Karpas-422 (cell line): ENCODE data around the gene CFH. TPM values are rescaled to one million over a fixed set of nuclear protein-coding genes. Genes with fewer than 3 reads are reported as not detected.
A peak's percentile ranks its signal among the peaks of the same experiment; 100 is the strongest.
"Not testable (repeated sequence)": the region's sequence is repeated elsewhere in the genome, so short reads cannot be mapped to it uniquely, and the experiment has no call there.

Experiments used
- DNase-seq: peaks from one replicate; pipeline ENCODE4 v3.0.0-alpha.2; 2015
- H2AFZ ChIP-seq: fragments of 200-600 bp; sonication (generic); 2 replicates; pipeline ENCODE4 v1.6.1; 2014; ENCODE audit warnings: antibody characterized with exemption, low read length, mixed read lengths
- H3K27ac ChIP-seq: fragments of 200-600 bp; sonication (generic); 2 replicates; pipeline ENCODE4 v1.5.1; 2014; ENCODE audit warnings: mild to moderate bottlenecking, low read length, moderate library complexity
- H3K27me3 ChIP-seq: fragments of 200-600 bp; sonication (generic); 2 replicates; pipeline ENCODE4 v1.6.1; 2014; ENCODE audit warnings: low read length, mixed read lengths
- H3K36me3 ChIP-seq: fragments of 200-600 bp; sonication (generic); 2 replicates; pipeline ENCODE4 v1.6.1; 2014; ENCODE audit warnings: low read length, mixed read lengths; ENCODE audit not compliant: insufficient read depth
- H3K4me1 ChIP-seq: fragments of 200-600 bp; sonication (generic); 2 replicates; pipeline ENCODE4 v1.6.1; 2014; ENCODE audit warnings: mild to moderate bottlenecking, low read length, mixed read lengths
- H3K4me2 ChIP-seq: fragments of 200-600 bp; sonication (generic); 2 replicates; pipeline ENCODE4 v1.6.1; 2014; ENCODE audit warnings: low read length, low read depth, mild to moderate bottlenecking; ENCODE audit not compliant: poor library complexity, severe bottlenecking
- H3K4me3 ChIP-seq: fragments of 200-600 bp; sonication (generic); 2 replicates; pipeline ENCODE4 v1.5.1; 2014; ENCODE audit warnings: mild to moderate bottlenecking, antibody characterized with exemption, low read length, mixed read lengths
- H3K79me2 ChIP-seq: fragments of 200-600 bp; sonication (generic); 2 replicates; pipeline ENCODE4 v1.6.1; 2014; ENCODE audit warnings: mild to moderate bottlenecking, low read length, mixed read lengths
- H3K9ac ChIP-seq: fragments of 200-600 bp; sonication (generic); 2 replicates; pipeline ENCODE4 v1.6.0; 2014; ENCODE audit warnings: low read length
- H3K9me2 ChIP-seq: fragments of 200-600 bp; sonication (generic), shearing (Covaris generic); replicated peaks from 2 replicates; pipeline ENCODE4 v1.6.0; 2014; ENCODE audit warnings: mild to moderate bottlenecking, low read length, moderate library complexity; ENCODE audit not compliant: insufficient read depth
- H3K9me3 ChIP-seq: fragments of 300-700, 200-600 bp; sonication (generic); 2 replicates; pipeline ENCODE4 v1.6.1; 2014; ENCODE audit warnings: low read length, mixed read lengths
- H4K20me1 ChIP-seq: fragments of 200-600 bp; sonication (generic); 2 replicates; pipeline ENCODE4 v1.6.1; 2014; ENCODE audit warnings: mild to moderate bottlenecking, antibody characterized with exemption, low read length, low read depth; ENCODE audit not compliant: insufficient read depth
- total RNA-seq: library from RNA; depleted of rRNA; stranded (reverse); fragments of >200 nt; shearing (Covaris generic); gene quantifications from 2 replicates; pipeline ENCODE4 v1.2.3, GENCODE V29; 2014; ENCODE audit warnings: low replicate concordance

CFH gene
- total RNA-seq, 1 experiment from 2014 or later, result not detected

DNA sequence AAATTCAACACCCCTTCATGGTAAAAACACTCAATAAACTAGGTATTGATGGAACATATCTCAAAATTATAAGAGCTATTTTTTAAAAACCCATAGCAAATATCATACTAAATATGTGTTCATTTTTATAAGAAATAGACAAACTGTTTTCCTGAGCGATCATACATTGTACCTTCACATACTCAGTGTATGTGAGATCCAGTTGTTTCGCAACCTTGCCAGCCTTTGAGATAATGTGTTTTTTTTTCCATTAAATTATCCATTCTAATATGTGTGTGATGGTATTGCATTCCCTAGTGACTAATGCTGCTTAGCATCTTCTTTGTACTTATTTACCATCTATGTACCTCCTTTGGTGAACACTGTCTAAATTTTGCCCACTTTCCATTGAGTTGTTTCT, 47.1 kb downstream of the CFH start:
- H3K4me2 ChIP-seq, result no peak overlapping the region
- DNase-seq, result no peak
- H3K4me3 ChIP-seq, result no peak overlapping the region
- H2AFZ ChIP-seq, result no peak overlapping the region
- no peaks in the 10 kb centered on the region for H4K20me1 ChIP-seq
- H3K79me2 ChIP-seq, result no peaks in the 10 kb centered on the region
- no peaks in the 10 kb centered on the region for H3K9me3 ChIP-seq
- no peaks in the 10 kb centered on the region for H3K9me2 ChIP-seq
- no peak overlapping the region for H3K9ac ChIP-seq
- no peaks in the 10 kb centered on the region for H3K36me3 ChIP-seq
- no peak overlapping the region for H3K27ac ChIP-seq
- H3K4me1 ChIP-seq, result no peaks in the 10 kb centered on the region
- no peaks in the 10 kb centered on the region for H3K27me3 ChIP-seq

DNA sequence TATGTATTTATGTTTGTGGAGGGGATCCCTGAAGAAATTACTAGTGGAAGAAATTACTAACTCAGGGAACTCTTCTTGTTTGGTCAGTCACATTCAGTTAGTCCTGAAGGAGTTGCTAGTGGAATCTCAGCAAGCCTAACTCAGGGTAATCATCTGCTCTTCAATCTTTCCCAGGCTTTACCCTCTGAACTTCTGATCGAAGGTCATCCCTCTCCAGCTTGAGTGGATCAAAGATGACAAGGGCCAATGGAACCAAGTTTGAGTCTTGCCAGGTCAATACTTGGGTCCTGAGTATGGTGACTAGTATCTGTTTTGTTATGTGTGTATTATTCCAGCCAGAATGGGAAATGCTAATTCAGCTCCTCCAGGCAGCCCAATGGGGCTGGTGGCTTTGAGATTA, 49.3 kb downstream of the CFH start:
- H3K4me3 ChIP-seq, result no peak overlapping the region
- H2AFZ ChIP-seq, result no peak overlapping the region
- H3K36me3 ChIP-seq, result no peaks in the 10 kb centered on the region
- no peak overlapping the region for H3K9ac ChIP-seq
- no peaks in the 10 kb centered on the region for H4K20me1 ChIP-seq
- no peaks in the 10 kb centered on the region for H3K27me3 ChIP-seq
- DNase-seq, result no peak
- H3K9me3 ChIP-seq, result no peaks in the 10 kb centered on the region
- H3K27ac ChIP-seq, result no peak overlapping the region
- H3K4me1 ChIP-seq, result no peaks in the 10 kb centered on the region
- no peak overlapping the region for H3K4me2 ChIP-seq
- H3K9me2 ChIP-seq, result no peaks in the 10 kb centered on the region
- H3K79me2 ChIP-seq, result no peaks in the 10 kb centered on the region

DNA sequence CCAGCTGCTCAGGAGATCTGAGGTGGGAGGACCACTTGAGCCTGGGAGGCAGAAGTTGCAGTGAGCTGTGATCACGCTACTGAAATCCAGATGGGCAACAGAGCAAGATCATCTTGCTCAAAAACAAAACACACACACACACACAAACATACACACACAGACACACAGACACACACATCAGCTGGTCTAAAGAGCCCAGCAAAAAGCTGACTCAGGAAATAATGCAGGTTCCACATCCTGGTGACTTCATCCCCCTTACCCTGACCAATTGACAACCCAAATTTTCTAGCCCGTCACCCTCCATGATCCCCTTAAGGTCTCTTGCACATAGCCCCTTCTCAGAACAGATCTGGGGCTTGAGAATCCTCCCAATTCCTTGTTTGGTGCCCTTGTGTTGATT, 58.0 kb downstream of the CFH start:
- not testable (repeated sequence) for H4K20me1 ChIP-seq, H3K9me2 ChIP-seq, H3K27ac ChIP-seq, H3K4me2 ChIP-seq, H3K36me3 ChIP-seq, H3K9ac ChIP-seq, H3K27me3 ChIP-seq, H3K79me2 ChIP-seq, DNase-seq, H2AFZ ChIP-seq, H3K4me1 ChIP-seq, H3K4me3 ChIP-seq, H3K9me3 ChIP-seq

DNA sequence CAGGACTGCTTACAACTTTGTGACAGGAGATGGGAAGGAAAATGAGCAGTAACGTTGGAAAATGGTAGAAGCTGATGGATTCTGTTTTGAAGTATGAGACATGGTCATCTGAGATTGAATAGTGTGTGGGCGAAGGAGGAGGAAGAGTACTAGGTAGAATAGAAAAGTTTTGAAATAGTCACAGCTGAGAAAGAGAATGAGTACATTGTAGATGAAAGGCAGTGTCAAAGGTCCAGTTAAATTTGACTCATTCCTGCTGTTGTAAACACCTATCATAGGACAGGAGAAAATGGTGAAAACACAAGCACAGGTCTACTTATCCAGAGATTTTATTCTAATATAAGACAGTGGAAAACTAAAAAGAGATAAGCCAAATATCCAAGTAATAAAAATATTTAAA, 66.0 kb downstream of the CFH start:
- Histone ChIP-seq H3K27me3 (no peaks in the 10 kb centered on the region), H3K4me3 (no peak overlapping the region)

DNA sequence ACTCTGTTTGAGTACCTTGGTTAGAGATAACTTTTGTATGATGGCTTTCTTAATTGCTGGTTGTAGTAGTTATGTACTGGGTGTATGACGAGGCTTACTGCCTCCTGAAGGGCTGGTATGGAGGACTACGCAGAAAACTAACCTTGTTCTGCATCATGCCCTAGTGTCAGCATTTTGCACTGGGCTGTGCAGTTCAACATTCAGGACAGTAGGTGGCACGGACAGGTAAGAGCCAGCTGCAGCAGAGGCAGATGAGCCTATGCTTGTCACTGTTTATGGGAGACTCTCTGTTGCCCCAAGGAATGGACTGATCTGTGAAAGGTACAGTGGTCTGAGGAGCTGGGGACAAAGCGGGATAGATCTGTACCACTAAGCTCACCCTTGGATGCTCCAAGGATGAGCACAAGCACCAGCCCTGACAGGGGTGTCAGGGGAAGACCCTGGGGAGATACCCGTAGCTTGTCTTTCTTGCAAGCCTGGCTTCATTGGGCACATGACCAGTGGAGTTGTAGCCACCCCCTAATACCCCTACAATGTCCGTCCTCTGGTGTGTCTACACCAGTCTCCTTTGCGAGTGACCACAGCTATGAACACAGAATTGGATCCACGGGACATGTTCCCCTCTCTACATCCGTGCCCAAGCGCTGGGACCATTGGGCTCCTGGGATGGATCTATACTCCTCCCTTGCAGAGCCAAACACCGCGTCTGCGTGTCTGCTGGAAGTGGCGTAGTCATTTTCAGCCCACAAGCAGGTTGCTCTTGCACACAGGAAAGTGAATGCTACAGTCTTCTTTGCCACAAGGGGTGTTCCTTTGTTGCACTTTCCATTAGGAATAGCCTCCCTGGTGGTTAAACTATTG, 71.7 kb downstream of the CFH start:
- no peaks in the 10 kb centered on the region for H3K9me2 ChIP-seq
- H3K27ac ChIP-seq, result no peak overlapping the region
- no peak overlapping the region for H3K4me2 ChIP-seq
- no peak overlapping the region for H2AFZ ChIP-seq
- no peak overlapping the region for H3K4me3 ChIP-seq
- no peak overlapping the region for H3K9ac ChIP-seq
- no peaks in the 10 kb centered on the region for H4K20me1 ChIP-seq
- DNase-seq, result peak; percentile 91
- no peaks in the 10 kb centered on the region for H3K4me1 ChIP-seq
- H3K36me3 ChIP-seq, result no peaks in the 10 kb centered on the region
- H3K9me3 ChIP-seq, result no peaks in the 10 kb centered on the region
- H3K79me2 ChIP-seq, result no peaks in the 10 kb centered on the region
- H3K27me3 ChIP-seq, result no peaks in the 10 kb centered on the region

More for the DNA sequence above, 66.0 kb downstream of the CFH start:
- Histone ChIP-seq H3K9ac (no peak overlapping the region), H3K36me3 (no peaks in the 10 kb centered on the region), H3K27ac (no peak overlapping the region), H3K9me3 (no peaks in the 10 kb centered on the region), H2AFZ (no peak overlapping the region), H3K9me2 (no peaks in the 10 kb centered on the region), H4K20me1 (no peaks in the 10 kb centered on the region), H3K4me2 (no peak overlapping the region), H3K79me2 (no peaks in the 10 kb centered on the region), H3K4me1 (no peaks in the 10 kb centered on the region)
- DNase-seq, result no peak

DNA sequence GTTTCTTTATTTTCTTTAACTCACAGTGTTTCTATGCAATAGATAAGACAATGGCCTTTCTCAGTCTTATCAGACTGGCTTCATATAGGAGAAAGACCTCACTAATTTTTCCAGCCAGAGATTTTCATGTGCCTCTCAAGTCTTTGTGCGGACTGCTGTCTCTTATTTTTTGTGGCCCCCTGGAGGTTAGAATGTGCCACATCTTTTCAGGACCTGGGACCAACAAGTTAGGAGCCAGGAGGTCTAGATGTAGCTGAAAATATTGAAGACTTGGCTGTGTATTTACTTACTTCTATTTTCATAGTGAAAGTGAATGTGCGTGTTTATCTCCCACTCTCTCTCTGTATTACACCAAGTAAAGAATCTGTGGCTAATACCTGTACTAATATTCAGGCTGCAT, 80.7 kb downstream of the CFH start:
- Histone ChIP-seq H4K20me1 (no peaks in the 10 kb centered on the region), H3K4me2 (no peak overlapping the region), H3K36me3 (no peaks in the 10 kb centered on the region), H3K9me3 (no peaks in the 10 kb centered on the region; the same call in 1 of the 2 replicates), H3K27ac (no peak overlapping the region), H2AFZ (no peak overlapping the region), H3K9ac (no peak overlapping the region), H3K79me2 (no peaks in the 10 kb centered on the region), H3K9me2 (no peaks in the 10 kb centered on the region), H3K4me1 (no peaks in the 10 kb centered on the region), H3K4me3 (no peak overlapping the region), H3K27me3 (0 out of 2 replicates have a peak, but pooled peaks cover 2% of the 10 kb centered on the region)
- no peak for DNase-seq

DNA sequence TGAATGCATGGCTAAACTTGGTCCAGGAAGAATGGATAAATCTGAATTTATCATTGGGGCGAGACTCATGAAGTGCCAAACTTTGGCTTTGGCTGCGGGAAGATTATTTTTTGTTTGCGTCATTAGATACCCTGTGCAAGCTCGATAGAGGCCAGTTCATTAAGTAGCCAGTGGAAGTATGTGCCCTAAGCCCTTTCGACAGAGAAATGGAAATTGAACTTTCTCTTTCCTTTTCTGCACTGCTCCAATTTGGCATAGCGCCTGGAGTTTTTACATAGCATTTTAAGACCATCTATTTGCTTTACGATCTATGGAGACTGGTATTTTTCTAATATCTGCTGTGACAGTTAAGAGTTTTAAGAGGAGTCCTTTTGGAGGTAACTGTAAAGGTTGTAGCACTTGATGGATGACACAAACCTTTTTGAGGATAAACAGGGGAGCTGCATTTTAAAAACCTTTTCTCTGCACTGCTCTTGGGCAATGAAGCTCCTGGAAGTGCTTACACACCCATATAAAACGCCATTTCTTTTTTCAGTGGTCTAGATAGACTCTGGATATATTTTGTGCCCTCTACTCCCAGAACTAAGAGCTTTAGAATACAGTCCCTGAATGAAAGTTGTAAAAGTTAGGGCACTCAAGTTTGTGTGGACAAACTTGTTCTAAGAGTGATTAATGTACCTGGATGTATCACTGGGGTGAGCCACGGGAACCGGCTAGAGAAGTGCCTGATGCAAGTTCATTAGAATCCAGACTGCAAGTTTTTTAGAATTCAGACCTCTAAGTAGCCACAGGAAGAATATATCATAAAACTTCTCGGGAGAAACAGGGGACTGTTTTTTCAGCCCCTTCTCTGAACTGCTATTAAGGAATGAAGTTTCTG, 81.5 kb downstream of the CFH start:
- H3K4me1 ChIP-seq, result no peaks in the 10 kb centered on the region
- H3K9ac ChIP-seq, result no peak overlapping the region
- H4K20me1 ChIP-seq, result no peaks in the 10 kb centered on the region
- no peak overlapping the region for H3K27ac ChIP-seq
- no peaks in the 10 kb centered on the region for H3K79me2 ChIP-seq
- no peak for DNase-seq
- H3K4me2 ChIP-seq, result no peak overlapping the region
- H3K4me3 ChIP-seq, result no peak overlapping the region
- H3K9me3 ChIP-seq, result no peaks in the 10 kb centered on the region; the same call in 1 of the 2 replicates
- no peaks in the 10 kb centered on the region for H3K36me3 ChIP-seq
- H3K9me2 ChIP-seq, result no peaks in the 10 kb centered on the region
- no peak overlapping the region for H2AFZ ChIP-seq
- 0 out of 2 replicates have a peak, but pooled peaks cover 2% of the 10 kb centered on the region for H3K27me3 ChIP-seq

DNA sequence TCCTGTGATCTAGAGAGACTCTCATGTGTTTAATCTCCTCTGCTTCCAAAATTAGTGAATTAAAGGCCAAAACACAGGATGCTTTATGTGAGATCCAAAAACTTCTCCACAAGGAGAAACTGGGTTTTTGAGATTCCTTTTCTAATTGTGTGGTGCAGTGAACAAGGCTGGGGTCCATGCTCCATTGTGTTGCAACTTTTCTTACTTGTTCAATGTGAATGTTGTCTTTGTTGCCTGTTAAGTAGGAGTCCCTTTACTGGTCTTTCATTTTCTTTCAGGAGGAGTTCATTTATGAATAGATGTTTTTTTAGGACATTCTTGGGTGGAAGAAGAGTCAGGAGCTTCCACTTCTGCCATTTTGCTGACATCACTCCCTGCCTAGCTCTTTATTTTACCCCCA, 82.2 kb downstream of the CFH start:
- H3K4me3 ChIP-seq, result no peak overlapping the region
- no peaks in the 10 kb centered on the region; the same call in 1 of the 2 replicates for H3K9me3 ChIP-seq
- no peaks in the 10 kb centered on the region for H3K36me3 ChIP-seq
- no peaks in the 10 kb centered on the region for H4K20me1 ChIP-seq
- no peaks in the 10 kb centered on the region for H3K79me2 ChIP-seq
- no peaks in the 10 kb centered on the region for H3K9me2 ChIP-seq
- no peak for DNase-seq
- H3K4me2 ChIP-seq, result no peak overlapping the region
- H3K4me1 ChIP-seq, result no peaks in the 10 kb centered on the region
- 0 out of 2 replicates have a peak, but pooled peaks cover 2% of the 10 kb centered on the region for H3K27me3 ChIP-seq
- H3K9ac ChIP-seq, result no peak overlapping the region
- H2AFZ ChIP-seq, result no peak overlapping the region
- H3K27ac ChIP-seq, result no peak overlapping the region
